K562 (cell line): Measurements from ENCODE around the gene EYA3. TPM values are rescaled to one million over a fixed set of nuclear protein-coding genes. Genes with fewer than 3 reads are reported as not detected.

Experiments used
- DACH1 ChIP-seq: fragments of 450-650 bp; IDR thresholded peaks from 2 replicates; pipeline ENCODE4 v1.6.1; 2018; ENCODE audit not compliant: partially characterized antibody
- HEY1 ChIP-seq: fragments of 250-450 bp; sonication (Bioruptor Pico); IDR thresholded peaks from 2 replicates; pipeline ENCODE4 v1.5.0; 2020; ENCODE audit warnings: mild to moderate bottlenecking, moderate library complexity, borderline replicate concordance
- JUND ChIP-seq, 2 experiments: IDR thresholded peaks; 2 replicates in 1 of 2; 3 replicates in 1 of 2; pipeline ENCODE4 v1.6.1; 2011; ENCODE audit warnings: borderline replicate concordance in 2 of 2, low read depth in 2 of 2, low read length in 2 of 2, improper control_type of control experiment in 1 of 2, missing biosample characterization in 1 of 2, missing genetic modification characterization in 1 of 2, missing genetic modification reagents in 1 of 2
- KDM1A ChIP-seq, 2 experiments: fragments of 450-650 bp; IDR thresholded peaks; 2 replicates each; pipeline ENCODE4 v1.6.1; 2016; ENCODE audit warnings: mild to moderate bottlenecking in 2 of 2
- NR2C2 ChIP-seq, 2 experiments: fragments of 200-800 bp in 1 of 2; sonication (Bioruptor generic) in 1 of 2; sonication (generic) in 1 of 2; formaldehyde crosslinking in 1 of 2; IDR thresholded peaks; 2 replicates each; pipeline versions ENCODE4 v1.6.1 to v1.8.0; 2016 to 2022; ENCODE audit warnings: mild to moderate bottlenecking in 1 of 2, missing compliant biosample characterization in 1 of 2, missing genetic modification characterization in 1 of 2, missing genetic modification reagents in 1 of 2
- POLR2A ChIP-seq: fragments of 450-650 bp; conservative IDR thresholded peaks from 2 replicates; pipeline ENCODE4 v1.6.1; 2016
- SLC30A9 ChIP-seq: fragments of 250-450 bp; sonication (Bioruptor Pico); IDR thresholded peaks from 2 replicates; pipeline ENCODE4 v1.8.0; 2022; ENCODE audit warnings: mild to moderate bottlenecking, moderate library complexity
- SMARCA4 ChIP-seq: fragments of 450-650 bp; IDR thresholded peaks from 2 replicates; pipeline ENCODE4 v1.6.1; 2016
- SMARCE1 ChIP-seq: fragments of 450-650 bp; IDR thresholded peaks from 2 replicates; pipeline ENCODE4 v1.7.1; 2016; ENCODE audit warnings: mild to moderate bottlenecking
- UBTF ChIP-seq, 2 experiments: IDR thresholded peaks; 2 replicates each; pipeline ENCODE4 v1.6.1; 2012; ENCODE audit warnings: improper control_type of control experiment in 2 of 2, low read depth in 2 of 2, low read length in 2 of 2, borderline replicate concordance in 1 of 2
- ZNF318 ChIP-seq, 2 experiments: fragments of 450-650 bp; IDR thresholded peaks; 2 replicates each; pipeline ENCODE4 v1.6.1; 2016; ENCODE audit warnings: mild to moderate bottlenecking in 2 of 2, borderline replicate concordance in 1 of 2, low read depth in 1 of 2, moderate library complexity in 1 of 2
- ZNF384 ChIP-seq: IDR thresholded peaks from 2 replicates; pipeline ENCODE4 v1.6.1; 2012; ENCODE audit warnings: low read depth, low read length, improper control_type of control experiment
- ZNF445 ChIP-seq: fragments of 250-450 bp; sonication (Bioruptor Pico); IDR thresholded peaks from 2 replicates; pipeline ENCODE4 v1.4.0; 2020; ENCODE audit warnings: low read depth, mild to moderate bottlenecking, moderate library complexity
- polyA plus RNA-seq, 8 experiments: library from polyadenylated mRNA; depleted of rRNA in 4 of 8; stranded (reverse) in 5 of 8; unstranded in 3 of 8; fragments of >200 nt; fragmentation: Nextera tagmentation in 2 of 8; fragmentation: Illumina TruSeq in 1 of 8; extraction: Ambion mirVana in 2 of 8; extraction: Trizol in 1 of 8; gene quantifications; 2 replicates each; pipeline versions ENCODE4 v1.2.1 to v1.2.3, GENCODE V29; 2011 to 2014; ENCODE audit warnings: inconsistent platforms in 1 of 8, missing spikeins in 1 of 8
- total RNA-seq, 7 experiments: library from RNA; depleted of rRNA in 6 of 7; stranded (reverse); fragments of >200 nt in 6 of 7; fragmentation: Illumina TruSeq in 2 of 7; extraction: Trizol in 2 of 7; gene quantifications; 2 replicates each; pipeline versions ENCODE4 v1.2.1 to v1.2.3, GENCODE V29; 2011 to 2021; ENCODE audit warnings: low replicate concordance in 1 of 7
- TF ChIP-seq, protein P1 (sequence below): fragments of 450-650 bp; IDR thresholded peaks from 2 replicates; pipeline ENCODE4 v1.6.1; 2016; ENCODE audit warnings: missing biosample characterization, missing genetic modification characterization

The EYA3 gene
- total and polyA plus RNA-seq, 9 of the 15 experiments (the other 6 are each of a cell fraction or from before 2014, with no cell fraction given) = 21.7 to 64.0 (median 43.6) TPM

- 0 out of 4 replicates have a peak, but pooled peaks of 1 of the 2 experiments have one; percentile 31 for TF ChIP-seq ZNF318 (IDR thresholded peaks at IDR 0.05; ENCODE audit: borderline replicate concordance in 1 of 2, low read depth in 1 of 2)
- TF ChIP-seq ZNF384 = peak; percentile 92
- peak; percentile 79 for TF ChIP-seq SMARCE1
- TF ChIP-seq SMARCA4 = peak; percentile 74; the same call in 1 of the 2 replicates
- peak; percentile 47 for TF ChIP-seq DACH1
- TF ChIP-seq, protein P1, sequence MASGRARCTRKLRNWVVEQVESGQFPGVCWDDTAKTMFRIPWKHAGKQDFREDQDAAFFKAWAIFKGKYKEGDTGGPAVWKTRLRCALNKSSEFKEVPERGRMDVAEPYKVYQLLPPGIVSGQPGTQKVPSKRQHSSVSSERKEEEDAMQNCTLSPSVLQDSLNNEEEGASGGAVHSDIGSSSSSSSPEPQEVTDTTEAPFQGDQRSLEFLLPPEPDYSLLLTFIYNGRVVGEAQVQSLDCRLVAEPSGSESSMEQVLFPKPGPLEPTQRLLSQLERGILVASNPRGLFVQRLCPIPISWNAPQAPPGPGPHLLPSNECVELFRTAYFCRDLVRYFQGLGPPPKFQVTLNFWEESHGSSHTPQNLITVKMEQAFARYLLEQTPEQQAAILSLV (tag) = 0 out of 2 replicates have a peak, but pooled peaks have one; percentile 33
- TF ChIP-seq SLC30A9 (CRISPR knock-in tag) = no peak
- TF ChIP-seq HEY1 = no peak
- TF ChIP-seq UBTF (IDR thresholded peaks at IDR 0.05; ENCODE audit: borderline replicate concordance in 1 of 2, low read depth in 2 of 2, low read length in 2 of 2) = 0 out of 4 replicates have a peak, but pooled peaks of 1 of the 2 experiments have one; percentile 34
- TF ChIP-seq JUND (IDR thresholded peaks at IDR 0.05; ENCODE audit: borderline replicate concordance, low read depth, low read length) = 0 out of 2 replicates have a peak, but pooled peaks have one; percentile 18
- TF ChIP-seq JUND (tag; IDR thresholded peaks at IDR 0.05; ENCODE audit: borderline replicate concordance, low read depth, low read length) = no peak
- peak; percentile 73 to 75 for TF ChIP-seq KDM1A (IDR thresholded peaks at IDR 0.05)
- TF ChIP-seq ZNF445 (CRISPR knock-in tag) = no peak
- TF ChIP-seq POLR2A = no peak
- TF ChIP-seq NR2C2 (CRISPR knock-in tag; IDR thresholded peaks at IDR 0.05) = no peak
- TF ChIP-seq NR2C2 (tag; IDR thresholded peaks at IDR 0.05) = 0 out of 2 replicates have a peak, but pooled peaks have one; percentile 33
Observed at GRCh38 chr1:28058971-28059878, 29.2 kb downstream of the EYA3 start (continued).
